Neural cell (in vitro differentiated cells): Measurements from ENCODE around the gene RAPGEF3. TPM values are rescaled to one million over a fixed set of nuclear protein-coding genes. Genes with fewer than 3 reads are reported as not detected.

Source experiments
- polyA plus RNA-seq: library from polyadenylated mRNA; depleted of rRNA; stranded (reverse); fragments of >200 nt; gene quantifications from 2 replicates; pipeline ENCODE4 v1.2.3, GENCODE V29; 2014

The RAPGEF3 gene
- polyA plus RNA-seq, 1 donor from 2014 or later = 1.5 TPM

Other genes starting within 250 kb of the RAPGEF3 start
- 33.8 and 39.7 TPM in 2 replicates for gene RPAP3, start 52.9 kb downstream of the RAPGEF3 start, polyA plus RNA-seq
- not detected in 2 replicates for gene ENDOU, start 33.4 kb downstream of the RAPGEF3 start, polyA plus RNA-seq
- 8.0 and 8.5 TPM in 2 replicates for gene SLC48A1, start 14.4 kb upstream of the RAPGEF3 start, polyA plus RNA-seq
- 30.2 and 51.5 TPM in 2 replicates for gene HDAC7, start 61.0 kb upstream of the RAPGEF3 start, polyA plus RNA-seq
- not detected in 2 replicates for gene VDR, start 146.1 kb upstream of the RAPGEF3 start, polyA plus RNA-seq
- gene TMEM106C, start 204.7 kb upstream of the RAPGEF3 start, polyA plus RNA-seq = 286 and 290 TPM in 2 replicates
- gene COL2A1, start 245.6 kb upstream of the RAPGEF3 start, polyA plus RNA-seq = 1.2 and 1.3 TPM in 2 replicates